Upper lobe of left lung (tissue), 4 donors: ENCODE data around the gene BANF2.

ENCODE experiments used
- CTCF ChIP-seq, 6 experiments: fragments of 450-650 bp in 4 of 6; fragments of 200-600 bp in 2 of 6; sonication (generic) in 2 of 6; IDR thresholded peaks; one replicate each; pipeline ENCODE4 v1.5.1; 2016 to 2019; ENCODE audit warnings: antibody characterized with exemption in 6 of 6
- POLR2A ChIP-seq, 4 donors: fragments of 450-650 bp; IDR thresholded peaks; one replicate each; pipeline ENCODE4 v1.5.1; 2016 to 2017; ENCODE audit warnings: antibody characterized with exemption in 4 of 4, mild to moderate bottlenecking in 2 of 4

- no peak for TF ChIP-seq CTCF (IDR thresholded peaks at IDR 0.05)
- no peak for TF ChIP-seq POLR2A (IDR thresholded peaks at IDR 0.05)
These were observed 58.2 kb downstream of the BANF2 start for GRCh38 chr20:17758010-17758409.
